IMR-90 (cell line): ENCODE results near the gene DPY19L1. TPM values are rescaled to one million over a fixed set of nuclear protein-coding genes. Genes with fewer than 3 reads are reported as not detected.
"Not testable (repeated sequence)": the region's sequence is repeated elsewhere in the genome, so short reads cannot be mapped to it uniquely, and the experiment has no call there.

Experiments used
- ATAC-seq: fragments of 200-7000 bp; cut with Tn5 transposase; 2 replicates; pipeline ENCODE4 v1.9.1; 2020; ENCODE audit warnings: low read depth, mild to moderate bottlenecking, moderate library complexity
- BruUV-seq: library from RNA; stranded (reverse); fragments of 400-500 nt; replicated peaks from 2 replicates; lab custom pipeline; 2021; lab: Mats Ljungman, UMichigan
- CTCF ChIA-PET: fragments of 300-600 bp; formaldehyde crosslinking; extraction: SDS; loops from one replicate; lab custom pipeline; 2021; ENCODE audit warnings: antibody characterized with exemption; lab: Yijun Ruan, JAX
- POLR2A ChIA-PET: fragments of 300-600 bp; sonication (Branson Sonifier 250); formaldehyde crosslinking; loops from one replicate; lab custom pipeline; 2022; ENCODE audit warnings: antibody characterized with exemption; ENCODE audit not compliant: unreplicated experiment; lab: Charles Lee
- DNase-seq: peaks from one replicate; pipeline ENCODE4 v3.0.0; 2013
- H2AFZ ChIP-seq: replicated peaks from 2 replicates; pipeline ENCODE3; 2013; ENCODE audit warnings: low read length, mild to moderate bottlenecking; ENCODE audit not compliant: poor library complexity
- H2AK5ac ChIP-seq: 2 replicates; pipeline ENCODE4 v1.6.1; 2013; ENCODE audit warnings: low read depth, low read length, inconsistent platforms
- H2AK9ac ChIP-seq: replicated peaks from 2 replicates; pipeline ENCODE3; 2013; ENCODE audit warnings: mild to moderate bottlenecking, low read depth, low read length, moderate library complexity; ENCODE audit not compliant: poor library complexity
- H2BK120ac ChIP-seq: 2 replicates; pipeline ENCODE4 v1.6.1; 2013; ENCODE audit warnings: low read depth, low read length, inconsistent platforms
- H2BK15ac ChIP-seq: 3 replicates; pipeline ENCODE4 v1.6.1; 2013; ENCODE audit warnings: low read depth, low read length, inconsistent platforms
- H2BK20ac ChIP-seq: 2 replicates; pipeline ENCODE4 v1.6.1; 2013; ENCODE audit warnings: low read depth, mild to moderate bottlenecking, inconsistent platforms, low read length, moderate library complexity
- H2BK5ac ChIP-seq: 2 replicates; pipeline ENCODE4 v1.6.1; 2013; ENCODE audit warnings: mild to moderate bottlenecking, low read depth, low read length, inconsistent platforms; ENCODE audit not compliant: poor library complexity, severe bottlenecking
- H3K14ac ChIP-seq: replicated peaks from 2 replicates; pipeline ENCODE4 v1.6.1; 2013; ENCODE audit warnings: low read depth, low read length, inconsistent platforms
- H3K18ac ChIP-seq: 2 replicates; pipeline ENCODE4 v1.6.1; 2013; ENCODE audit warnings: low read depth, low read length, control low read depth
- H3K23ac ChIP-seq: 2 replicates; pipeline ENCODE4 v1.6.1; 2013; ENCODE audit warnings: low read depth, low read length, inconsistent platforms
- H3K27ac ChIP-seq: 2 replicates; pipeline ENCODE4 v1.5.1; 2013; ENCODE audit warnings: mild to moderate bottlenecking, control low read depth, low read length; ENCODE audit not compliant: insufficient read depth
- H3K27me3 ChIP-seq: 2 replicates; pipeline ENCODE4 v1.6.1; 2013; ENCODE audit warnings: low read length; ENCODE audit not compliant: control insufficient read depth, insufficient read depth
- H3K36me3 ChIP-seq: 2 replicates; pipeline ENCODE4 v1.6.1; 2013; ENCODE audit warnings: low read length, mixed read lengths; ENCODE audit not compliant: control insufficient read depth, insufficient read depth
- H3K4ac ChIP-seq: 2 replicates; pipeline ENCODE4 v1.6.1; 2013; ENCODE audit warnings: low read depth, low read length, inconsistent platforms
- H3K4me1 ChIP-seq: 2 replicates; pipeline ENCODE4 v1.6.1; 2013; ENCODE audit warnings: low read length, mixed read lengths; ENCODE audit not compliant: control insufficient read depth, insufficient read depth
- H3K4me2 ChIP-seq: 2 replicates; pipeline ENCODE4 v1.6.1; 2013; ENCODE audit warnings: low read depth, mild to moderate bottlenecking, control low read depth, low read length, moderate library complexity
- H3K4me3 ChIP-seq: 2 replicates; pipeline ENCODE4 v1.5.1; 2013; ENCODE audit warnings: low read depth, mild to moderate bottlenecking, control low read depth, low read length, moderate library complexity; ENCODE audit not compliant: insufficient read depth
- H3K56ac ChIP-seq: 2 replicates; pipeline ENCODE4 v1.6.1; 2013; ENCODE audit warnings: low read length, inconsistent platforms; ENCODE audit not compliant: insufficient read depth; ENCODE audit errors: extremely low read depth
- H3K79me1 ChIP-seq, 2 experiments: 2 replicates each; pipeline ENCODE4 v1.6.1; 2013; ENCODE audit warnings: low read length in 2 of 2, inconsistent platforms in 1 of 2, low read depth in 1 of 2
- H3K9ac ChIP-seq: 2 replicates; pipeline ENCODE4 v1.6.1; 2013; ENCODE audit warnings: low read depth, low read length, control low read depth
- H3K9me1 ChIP-seq: 2 replicates; pipeline ENCODE4 v1.6.1; 2013; ENCODE audit warnings: low read length, inconsistent platforms; ENCODE audit not compliant: insufficient read depth
- H3K9me3 ChIP-seq: 2 replicates; pipeline ENCODE4 v1.6.1; 2013; ENCODE audit warnings: low read length; ENCODE audit not compliant: control insufficient read depth, insufficient read depth
- H4K20me1 ChIP-seq: 2 replicates; pipeline ENCODE4 v1.6.1; 2013; ENCODE audit warnings: low read length, inconsistent platforms; ENCODE audit not compliant: insufficient read depth
- H4K5ac ChIP-seq: 2 replicates; pipeline ENCODE4 v1.6.1; 2013; ENCODE audit warnings: mild to moderate bottlenecking, low read depth, low read length, control low read depth
- H4K8ac ChIP-seq, 2 experiments: 2 replicates each; pipeline ENCODE4 v1.6.1; 2013; ENCODE audit warnings: low read depth in 2 of 2, low read length in 2 of 2, control low read depth in 1 of 2, inconsistent platforms in 1 of 2
- H4K91ac ChIP-seq: 2 replicates; pipeline ENCODE4 v1.6.1; 2013; ENCODE audit warnings: low read depth, low read length, inconsistent platforms; ENCODE audit not compliant: insufficient read depth
- NFE2L2 ChIP-seq: fragments of 150-350 bp; IDR thresholded peaks from 2 replicates; pipeline ENCODE4 v1.6.1; 2016; ENCODE audit warnings: low read depth, mild to moderate bottlenecking, low read length
- WGBS, 2 experiments: methylation state at CpG; one replicate each; pipeline versions ENCODE4 v1.1.5 to v1.1.7; 2013; ENCODE audit warnings: missing lambda C conversion rate in 2 of 2; ENCODE audit not compliant: insufficient read length in 1 of 2; ENCODE audit errors: extremely low coverage in 2 of 2; 5-methylcytosine and 5-hydroxymethylcytosine counted together
- dilution Hi-C: fragments of 300-500 bp; cut with HindIII; formaldehyde crosslinking; loops from one replicate; pipeline ENCODE4 v1.14.3; 2018; ENCODE audit warnings: low sequenced_read_pairs; ENCODE audit not compliant: unreplicated experiment
- in situ Hi-C: fragments of 300-500 bp; cut with MboI; formaldehyde crosslinking; loops from 3 replicates; pipeline ENCODE4 v1.14.3; 2019; ENCODE audit warnings: low sequenced_read_pairs, inconsistent platforms, mixed read lengths
- intact Hi-C: fragments of 100-400 bp; cut with micrococcal nuclease; formaldehyde crosslinking; loops from 2 replicates; pipeline ENCODE4 v1.10.0; 2022
- polyA plus RNA-seq, 3 experiments: library from polyadenylated mRNA; depleted of rRNA; stranded (reverse); fragments of >200 nt; gene quantifications; 2 replicates each; pipeline ENCODE4 v1.2.3, GENCODE V29; 2012; ENCODE audit warnings: low replicate concordance in 1 of 3
- total RNA-seq: library from RNA; depleted of rRNA; stranded (reverse); fragments of >200 nt; gene quantifications from 2 replicates; pipeline ENCODE4 v1.2.3, GENCODE V29; 2012

DPY19L1 gene
- total and polyA plus RNA-seq, 2 of the 4 experiments (the other 2 are of a cell fraction): 12.1 to 12.2 TPM

DNA sequence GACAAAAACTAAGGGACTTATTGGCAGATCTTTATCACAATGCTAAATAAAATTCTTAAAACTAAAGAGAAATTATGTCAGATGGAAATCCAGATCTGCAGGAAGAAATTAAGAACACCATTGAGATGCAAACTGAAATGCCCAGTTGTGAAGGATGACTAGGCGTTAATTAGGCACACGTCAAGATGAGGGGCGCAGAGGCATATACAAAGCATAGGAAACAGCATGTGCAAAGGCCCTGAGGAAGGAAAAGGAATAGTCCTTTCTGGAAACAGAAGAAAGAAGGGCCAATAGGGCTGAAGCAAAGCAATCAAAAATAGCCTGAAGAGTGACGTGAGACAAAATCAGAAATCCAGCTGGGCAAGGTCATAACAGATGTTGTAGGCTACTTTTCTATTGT is 53.1 kb downstream of the DPY19L1 start:
- H2BK15ac ChIP-seq, H3K4me2 ChIP-seq, H4K5ac ChIP-seq, H3K9ac ChIP-seq, H3K36me3 ChIP-seq, H3K18ac ChIP-seq, H3K4me3 ChIP-seq, CTCF ChIA-PET, BruUV-seq, H2BK120ac ChIP-seq, POLR2A ChIA-PET, H2AK9ac ChIP-seq, H4K8ac ChIP-seq, H4K20me1 ChIP-seq, ATAC-seq, H3K9me3 ChIP-seq, H4K91ac ChIP-seq, dilution Hi-C loops, H3K27ac ChIP-seq, H3K27me3 ChIP-seq, H2AFZ ChIP-seq, H2BK5ac ChIP-seq, H3K4me1 ChIP-seq, H3K4ac ChIP-seq, H2AK5ac ChIP-seq, H3K14ac ChIP-seq, H3K79me1 ChIP-seq, H3K9me1 ChIP-seq, intact Hi-C loops, H3K23ac ChIP-seq, H2BK20ac ChIP-seq, in situ Hi-C loops, H3K56ac ChIP-seq, DNase-seq: not testable (repeated sequence)
- WGBS, 2 experiments: 95% methylated on average over 4 of the region's 4 CpGs; no CpG with 5 or more reads in 1 of the 2 experiments
- TF ChIP-seq NFE2L2: peak; percentile 39
